HepG2 (cell line): ENCODE measurements around the gene GRHL1. TPM values are rescaled to one million over a fixed set of nuclear protein-coding genes. Genes with fewer than 3 reads are reported as not detected.

Experiments used
- AGO1 ChIP-seq: fragments of 200-400 bp; formaldehyde crosslinking; IDR thresholded peaks from 2 replicates; pipeline ENCODE4 v1.6.1; 2017; ENCODE audit warnings: mild to moderate bottlenecking, low read depth, low read length, moderate library complexity; ENCODE audit not compliant: poor library complexity, severe bottlenecking
- CREB1 ChIP-seq, 2 experiments: fragments of 450-650 bp in 1 of 2; IDR thresholded peaks; 2 replicates each; pipeline ENCODE4 v1.6.1; 2016 to 2017; ENCODE audit warnings: control low read depth in 1 of 2, mild to moderate bottlenecking in 1 of 2, missing compliant biosample characterization in 1 of 2, missing genetic modification characterization in 1 of 2
- GTF3A ChIP-seq: sonication (generic); formaldehyde crosslinking; conservative IDR thresholded peaks from 2 replicates; pipeline ENCODE4 v1.4.0; 2020; ENCODE audit warnings: mild to moderate bottlenecking, missing genetic modification reagents
- HHEX ChIP-seq: IDR thresholded peaks from 2 replicates; pipeline ENCODE4 v1.6.1; 2016; ENCODE audit warnings: control low read depth
- KLF15 ChIP-seq: sonication (generic); formaldehyde crosslinking; IDR thresholded peaks from 2 replicates; pipeline ENCODE4 v1.8.1; 2023; ENCODE audit warnings: borderline replicate concordance, mild to moderate bottlenecking, inconsistent platforms, missing genetic modification reagents, mixed read lengths
- MIER2 ChIP-seq: IDR thresholded peaks from 2 replicates; pipeline ENCODE4 v1.6.1; 2016; ENCODE audit warnings: missing biosample characterization, missing genetic modification reagents
- MIXL1 ChIP-seq: IDR thresholded peaks from 2 replicates; pipeline ENCODE4 v1.6.1; 2016
- MYNN ChIP-seq: sonication (generic); formaldehyde crosslinking; IDR thresholded peaks from 2 replicates; pipeline ENCODE4 v1.4.0; 2020; ENCODE audit warnings: mild to moderate bottlenecking, low read depth, missing genetic modification reagents
- NCOR1 ChIP-seq: fragments of 200-600 bp; sonication (generic); IDR thresholded peaks from 2 replicates; pipeline ENCODE4 v1.7.0; 2017; ENCODE audit warnings: antibody characterized with exemption, low read length, borderline replicate concordance
- NKX3-1 ChIP-seq: sonication (generic); formaldehyde crosslinking; IDR thresholded peaks from 2 replicates; pipeline ENCODE4 v1.5.0; 2020; ENCODE audit warnings: missing genetic modification reagents
- NR1H2 ChIP-seq: sonication (generic); formaldehyde crosslinking; IDR thresholded peaks from 2 replicates; pipeline ENCODE4 v1.8.1; 2022; ENCODE audit warnings: low read depth, missing genetic modification reagents, borderline replicate concordance
- NR3C1 ChIP-seq: sonication (generic); formaldehyde crosslinking; IDR thresholded peaks from 2 replicates; pipeline ENCODE4 v1.4.0; 2020; ENCODE audit warnings: missing genetic modification reagents
- PAF1 ChIP-seq: IDR thresholded peaks from 2 replicates; pipeline ENCODE4 v1.6.1; 2016; ENCODE audit warnings: missing genetic modification reagents, missing compliant biosample characterization
- PAXIP1 ChIP-seq: sonication (generic); formaldehyde crosslinking; conservative IDR thresholded peaks from 2 replicates; pipeline ENCODE4 v1.4.0; 2020; ENCODE audit warnings: mild to moderate bottlenecking, missing genetic modification reagents, moderate library complexity
- SOX5 ChIP-seq: IDR thresholded peaks from 2 replicates; pipeline ENCODE4 v1.6.1; 2016; ENCODE audit warnings: borderline replicate concordance
- TARDBP ChIP-seq: sonication (generic); formaldehyde crosslinking; IDR thresholded peaks from 2 replicates; pipeline ENCODE4 v1.8.0; 2022; ENCODE audit warnings: mild to moderate bottlenecking, missing genetic modification reagents
- TSC22D2 ChIP-seq: sonication (generic); formaldehyde crosslinking; IDR thresholded peaks from 2 replicates; pipeline ENCODE4 v1.5.1; 2020; ENCODE audit warnings: missing genetic modification reagents, mild to moderate bottlenecking, borderline replicate concordance
- YEATS4 ChIP-seq: sonication (generic); formaldehyde crosslinking; IDR thresholded peaks from 2 replicates; pipeline ENCODE4 v1.4.0; 2020; ENCODE audit warnings: missing genetic modification reagents, borderline replicate concordance
- ZFP62 ChIP-seq: sonication (generic); formaldehyde crosslinking; IDR thresholded peaks from 2 replicates; pipeline ENCODE4 v1.4.0; 2020; ENCODE audit warnings: missing genetic modification reagents
- ZNF160 ChIP-seq: sonication (generic); formaldehyde crosslinking; IDR thresholded peaks from 2 replicates; pipeline ENCODE4 v1.8.0; 2022; ENCODE audit warnings: mild to moderate bottlenecking, inconsistent platforms, missing genetic modification reagents
- ZNF232 ChIP-seq: sonication (generic); formaldehyde crosslinking; IDR thresholded peaks from 2 replicates; pipeline ENCODE4 v1.4.0; 2020; ENCODE audit warnings: missing genetic modification reagents, borderline replicate concordance
- ZNF235 ChIP-seq: sonication (generic); formaldehyde crosslinking; IDR thresholded peaks from 2 replicates; pipeline ENCODE4 v1.8.1; 2023; ENCODE audit warnings: mild to moderate bottlenecking, missing genetic modification reagents, borderline replicate concordance
- ZNF530 ChIP-seq: sonication (generic); formaldehyde crosslinking; IDR thresholded peaks from 2 replicates; pipeline ENCODE4 v1.5.0; 2020; ENCODE audit warnings: low read depth, mild to moderate bottlenecking, missing genetic modification reagents
- ZNF572 ChIP-seq: sonication (generic); formaldehyde crosslinking; IDR thresholded peaks from 2 replicates; pipeline ENCODE4 v1.5.1; 2020; ENCODE audit warnings: mild to moderate bottlenecking, missing genetic modification reagents
- ZNF629 ChIP-seq: sonication (generic); formaldehyde crosslinking; conservative IDR thresholded peaks from 2 replicates; pipeline ENCODE4 v1.5.0; 2020; ENCODE audit warnings: missing genetic modification reagents
- ZNF776 ChIP-seq: sonication (generic); formaldehyde crosslinking; IDR thresholded peaks from 2 replicates; pipeline ENCODE4 v1.4.0; 2020; ENCODE audit warnings: mild to moderate bottlenecking, missing genetic modification reagents
- polyA plus RNA-seq, 8 experiments: library from polyadenylated mRNA; depleted of rRNA in 3 of 8; stranded (reverse) in 7 of 8; unstranded in 1 of 8; fragments of >200 nt; fragmentation: Illumina TruSeq in 4 of 8; extraction: Trizol in 4 of 8; gene quantifications; 2 replicates each; pipeline versions ENCODE4 v1.2.1 to v1.2.3, GENCODE V29; 2011 to 2016; ENCODE audit warnings: low read depth in 4 of 8, missing spikeins in 1 of 8, mixed read lengths in 1 of 8; ENCODE audit not compliant: insufficient read depth in 1 of 8
- total RNA-seq, 5 experiments: library from RNA; depleted of rRNA; stranded (reverse); fragments of >200 nt; fragmentation: Illumina TruSeq; extraction: Trizol; gene quantifications; 2 replicates each; pipeline ENCODE4 v1.2.3, GENCODE V29; 2016; ENCODE audit warnings: low read depth in 1 of 5
- TF ChIP-seq, protein P1 (sequence below): sonication (generic); formaldehyde crosslinking; IDR thresholded peaks from 2 replicates; pipeline ENCODE4 v1.5.0; 2020; ENCODE audit warnings: missing genetic modification reagents

GRHL1 gene
- total and polyA plus RNA-seq, 2 of the 13 experiments (the other 11 are each of a cell fraction or from before 2014, with no cell fraction given) = 9.3 to 12.0 TPM

- TF ChIP-seq CREB1 (IDR thresholded peaks at IDR 0.05) (no peak), CREB1 (CRISPR knock-in tag; IDR thresholded peaks at IDR 0.05) (no peak), ZNF235 (CRISPR knock-in tag) (peak; percentile 94), MIXL1 (CRISPR knock-in tag) (peak; percentile 68; the same call in 1 of the 2 replicates), HHEX (CRISPR knock-in tag) (no peak), NKX3-1 (CRISPR knock-in tag) (peak; percentile 98), MIER2 (CRISPR knock-in tag) (no peak), PAF1 (CRISPR knock-in tag) (no peak), ZNF530 (peak; percentile 81; the same call in 1 of the 2 replicates), ZNF776 (CRISPR knock-in tag) (peak; percentile 98), AGO1 (no peak), NR3C1 (no peak), PAXIP1 (CRISPR knock-in tag) (no peak; the same call in 1 of the 2 replicates), TSC22D2 (CRISPR knock-in tag) (peak; percentile 96), ZNF232 (CRISPR knock-in tag) (peak; percentile 99), ZNF629 (CRISPR knock-in tag) (peak; percentile 71), NR1H2 (peak; percentile 96), ZFP62 (no peak), MYNN (CRISPR knock-in tag) (0 out of 2 replicates have a peak, but pooled peaks have one; percentile 67), ZNF160 (CRISPR knock-in tag) (peak; percentile 89), NCOR1 (no peak), ZNF572 (CRISPR knock-in tag) (no peak), TARDBP (CRISPR knock-in tag) (0 out of 2 replicates have a peak, but pooled peaks have one; percentile 29), KLF15 (CRISPR knock-in tag) (peak; percentile 98; the same call in 1 of the 2 replicates), SOX5 (CRISPR knock-in tag) (peak; percentile 58; the same call in 1 of the 2 replicates), YEATS4 (CRISPR knock-in tag) (peak; percentile 76; the same call in 1 of the 2 replicates), GTF3A (CRISPR knock-in tag) (no peak)
- TF ChIP-seq, protein P1, sequence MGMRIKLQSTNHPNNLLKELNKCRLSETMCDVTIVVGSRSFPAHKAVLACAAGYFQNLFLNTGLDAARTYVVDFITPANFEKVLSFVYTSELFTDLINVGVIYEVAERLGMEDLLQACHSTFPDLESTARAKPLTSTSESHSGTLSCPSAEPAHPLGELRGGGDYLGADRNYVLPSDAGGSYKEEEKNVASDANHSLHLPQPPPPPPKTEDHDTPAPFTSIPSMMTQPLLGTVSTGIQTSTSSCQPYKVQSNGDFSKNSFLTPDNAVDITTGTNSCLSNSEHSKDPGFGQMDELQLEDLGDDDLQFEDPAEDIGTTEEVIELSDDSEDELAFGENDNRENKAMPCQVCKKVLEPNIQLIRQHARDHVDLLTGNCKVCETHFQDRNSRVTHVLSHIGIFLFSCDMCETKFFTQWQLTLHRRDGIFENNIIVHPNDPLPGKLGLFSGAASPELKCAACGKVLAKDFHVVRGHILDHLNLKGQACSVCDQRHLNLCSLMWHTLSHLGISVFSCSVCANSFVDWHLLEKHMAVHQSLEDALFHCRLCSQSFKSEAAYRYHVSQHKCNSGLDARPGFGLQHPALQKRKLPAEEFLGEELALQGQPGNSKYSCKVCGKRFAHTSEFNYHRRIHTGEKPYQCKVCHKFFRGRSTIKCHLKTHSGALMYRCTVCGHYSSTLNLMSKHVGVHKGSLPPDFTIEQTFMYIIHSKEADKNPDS (CRISPR knock-in tag) = 0 out of 2 replicates have a peak, but pooled peaks have one; percentile 91
These were observed 91.9 kb downstream of the GRHL1 start, which contains the start of gene KLF11 (continued) for GRCh38 chr2:10043256-10043905.
